HEK293T (cell line): ENCODE results near the gene NNMT.

Experiments
- FOXM1 ChIP-seq: fragments of 450-650 bp; IDR thresholded peaks from 2 replicates; pipeline ENCODE4 v1.6.1; 2017; ENCODE audit warnings: mild to moderate bottlenecking, borderline replicate concordance
- LEF1 ChIP-seq: fragments of 450-650 bp; IDR thresholded peaks from 2 replicates; pipeline ENCODE4 v1.6.1; 2017; ENCODE audit warnings: mild to moderate bottlenecking, borderline replicate concordance
- PKNOX1 ChIP-seq: fragments of 450-650 bp; IDR thresholded peaks from 2 replicates; pipeline ENCODE4 v1.6.1; 2016
- SP1 ChIP-seq: fragments of 450-650 bp; IDR thresholded peaks from 2 replicates; pipeline ENCODE4 v1.6.1; 2017
- SUZ12 ChIP-seq: fragments of 450-650 bp; IDR thresholded peaks from 2 replicates; pipeline ENCODE4 v1.6.1; 2016; ENCODE audit warnings: mild to moderate bottlenecking
- TARDBP ChIP-seq: fragments of 450-650 bp; IDR thresholded peaks from 2 replicates; pipeline ENCODE4 v1.6.1; 2016

- TF ChIP-seq PKNOX1: no peak
- TF ChIP-seq SUZ12: no peak
- TF ChIP-seq TARDBP: no peak
- TF ChIP-seq SP1: no peak
- no peak for TF ChIP-seq LEF1
- no peak for TF ChIP-seq FOXM1
Measured at GRCh38 chr11:114284021-114284420, 12.2 kb upstream of the NNMT start.
